GM12892 (cell line): ENCODE results near the gene C18orf54.

Experiments used
- POLR2A ChIP-seq: IDR thresholded peaks from 2 replicates; pipeline ENCODE4 v1.6.1; 2011; ENCODE audit warnings: low read depth, low read length, control low read depth
- POLR2AphosphoS5 ChIP-seq: IDR thresholded peaks from 2 replicates; pipeline ENCODE4 v1.6.1; 2011; ENCODE audit warnings: low read depth, low read length, control low read depth
- TAF1 ChIP-seq: IDR thresholded peaks from 2 replicates; pipeline ENCODE4 v1.6.1; 2011; ENCODE audit warnings: low read depth, mild to moderate bottlenecking, control low read depth, low read length, borderline replicate concordance

GRCh38 chr18:54338230-54338629, 19.5 kb upstream of the C18orf54 start:
- TF ChIP-seq POLR2A = no peak
- no peak for TF ChIP-seq POLR2AphosphoS5
- no peak for TF ChIP-seq TAF1
